Cerebellar cortex (tissue), 1 donor: ENCODE measurements around the gene ASXL1.
"Not testable (repeated sequence)": the region's sequence is repeated elsewhere in the genome, so short reads cannot be mapped to it uniquely, and the experiment has no call there.

Experiments
- DNase-seq: peaks from one replicate; pipeline ENCODE4 v3.0.0-alpha.2; 2015; ENCODE audit warnings: low spot score

Gene ASXL1

DNA sequence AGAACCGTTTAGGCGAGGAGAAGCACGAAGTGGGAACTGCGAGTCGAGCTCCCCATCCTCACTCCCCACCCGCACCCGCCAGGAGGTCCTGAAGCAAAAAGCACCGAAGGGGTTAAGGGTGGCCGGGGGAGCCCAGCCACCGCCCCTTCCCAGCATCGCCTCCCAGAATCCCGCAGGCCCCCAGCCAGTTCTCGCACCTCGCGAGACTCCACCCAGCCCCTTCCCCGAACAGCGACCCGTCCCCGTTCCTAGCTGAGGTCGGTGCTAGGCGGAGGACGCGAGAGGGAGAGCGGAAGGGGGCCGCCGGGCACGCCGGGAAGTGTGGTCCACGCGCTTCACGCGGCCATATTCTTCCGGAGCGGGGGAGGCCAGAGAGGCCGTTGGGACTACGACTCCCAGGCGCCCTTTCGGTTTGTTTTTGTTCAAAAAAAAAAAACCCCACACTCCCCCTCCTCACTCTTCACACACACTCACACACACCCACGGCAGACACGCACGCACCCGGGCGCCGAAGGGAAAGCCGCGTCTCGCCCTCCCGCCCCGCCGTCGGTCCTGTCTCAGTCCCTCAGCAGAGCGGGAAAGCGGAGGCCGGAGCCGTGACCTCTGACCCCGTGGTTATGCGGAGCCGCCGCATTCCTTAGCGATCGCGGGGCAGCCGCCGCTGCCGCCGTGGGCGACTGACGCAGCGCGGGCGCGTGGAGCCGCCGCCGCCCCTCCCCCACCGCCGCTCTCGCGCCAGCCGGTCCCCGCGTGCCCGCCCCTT, at the start of gene ASXL1:
Gene ASXL1, plus strand, starts transcription at position 463 of the 763 bp plus-strand sequence. CDS start 445 bp downstream, outside the sequence.
- peak; percentile 97 for DNase-seq

GRCh38 chr20:32312718-32313424, 45.3 kb upstream of the ASXL1 start:
- DNase-seq, result no peak

- DNase-seq, result no peak
Measured at GRCh38 chr20:32314768-32315167, 43.4 kb upstream of the ASXL1 start.

- no peak for DNase-seq
Measured at GRCh38 chr20:32315399-32315798, 42.7 kb upstream of the ASXL1 start.

DNA sequence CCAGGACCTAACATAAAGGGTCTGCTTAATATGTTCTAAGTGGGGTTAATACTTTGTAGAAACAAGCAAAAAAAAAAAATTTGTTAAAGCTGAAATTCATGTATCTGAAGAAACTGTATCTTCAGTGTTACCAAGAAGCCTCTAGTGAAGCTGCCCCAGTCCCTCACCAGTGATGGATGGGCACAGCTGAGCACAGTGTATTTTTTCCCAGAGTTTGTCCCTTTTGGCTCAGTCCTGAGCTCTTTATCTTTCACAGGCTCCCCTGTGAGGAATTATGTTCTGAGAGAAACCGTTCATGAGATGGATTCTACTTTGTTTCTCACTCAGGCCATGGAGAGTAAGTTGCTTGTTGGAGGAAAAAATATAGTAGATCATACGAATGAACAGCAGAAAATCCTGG, 42.2 kb upstream of the ASXL1 start:
- no peak for DNase-seq

GRCh38 chr20:32316667-32317066, 41.5 kb upstream of the ASXL1 start:
- DNase-seq, result no peak

DNA sequence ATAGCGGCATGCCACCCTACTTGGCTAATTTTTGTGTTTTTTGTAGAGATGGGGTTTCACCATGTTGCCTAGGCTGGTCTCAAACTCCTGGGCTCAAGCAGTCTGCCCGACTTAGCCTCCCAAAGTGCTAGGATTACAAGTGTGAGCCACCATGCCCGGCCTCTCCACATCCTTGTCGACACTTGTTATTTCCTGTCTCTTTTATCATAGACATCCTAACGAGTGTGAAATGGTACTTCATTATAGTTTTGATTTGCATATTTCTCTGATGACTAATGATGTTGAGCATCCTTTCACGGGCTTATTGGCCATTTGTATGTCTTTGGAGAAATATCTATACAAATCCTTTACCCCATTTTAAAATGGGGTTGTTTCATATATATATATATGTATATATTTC, 39.0 kb upstream of the ASXL1 start:
- DNase-seq, result no peak

DNA sequence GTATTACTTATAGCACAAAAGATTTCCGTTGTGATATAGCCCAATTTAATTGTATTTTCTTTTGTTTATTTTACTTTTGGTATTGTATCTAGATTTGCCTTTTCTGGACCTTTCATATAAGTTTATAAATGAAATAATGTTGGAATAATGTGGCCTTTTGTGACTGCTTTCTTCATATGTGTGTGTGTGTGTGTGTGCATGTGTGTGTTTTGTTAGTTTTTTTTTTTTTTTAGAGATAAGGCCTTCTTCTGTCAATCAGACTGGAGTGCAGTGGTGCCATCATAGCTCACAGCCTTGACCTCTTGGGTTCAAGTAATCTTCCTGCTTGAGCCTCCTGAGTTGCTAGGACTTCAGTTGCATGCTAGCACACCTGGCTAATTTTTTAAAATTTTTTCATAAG, 37.8 kb upstream of the ASXL1 start:
- no peak for DNase-seq

GRCh38 chr20:32321390-32321789, 36.7 kb upstream of the ASXL1 start:
- no peak for DNase-seq

DNA sequence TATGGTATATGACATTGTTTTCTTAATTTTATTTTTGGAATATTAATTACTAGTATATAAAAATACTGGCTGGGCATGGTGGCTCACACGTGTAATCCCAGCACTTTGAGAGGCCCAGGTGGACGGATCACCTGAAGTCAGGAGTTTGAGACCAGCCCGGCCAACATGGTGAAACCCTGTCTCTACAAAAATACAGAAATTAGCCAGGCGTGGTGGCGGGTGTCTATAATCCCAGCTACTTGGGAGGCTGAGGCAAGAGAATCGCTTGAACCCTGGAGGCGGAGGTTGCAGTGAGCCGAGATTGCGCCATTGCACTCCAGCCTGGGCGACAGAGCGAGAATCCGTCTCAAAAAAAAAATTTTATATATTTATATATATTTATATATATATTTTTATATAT, 35.9 kb upstream of the ASXL1 start:
- DNase-seq, result not testable (repeated sequence)

DNA sequence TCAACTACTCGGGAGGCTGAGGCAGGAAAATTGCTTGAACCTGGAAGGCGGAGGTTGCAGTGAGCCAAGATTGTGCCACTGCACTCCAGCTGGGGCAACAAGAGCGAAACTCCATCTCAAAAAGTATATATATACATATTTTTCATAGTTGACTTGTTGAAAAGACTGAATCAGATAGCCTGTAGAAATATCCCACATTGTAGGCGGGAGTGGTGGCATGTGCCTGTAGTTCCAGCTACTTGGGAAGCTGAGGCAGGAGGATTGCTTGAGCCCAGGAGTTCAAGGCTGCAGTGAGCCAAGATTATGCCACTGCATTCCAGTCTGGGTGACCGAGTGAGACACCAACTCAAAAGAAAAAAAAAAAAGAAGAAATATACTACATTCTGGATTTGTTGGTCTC, 34.4 kb upstream of the ASXL1 start:
- DNase-seq, result not testable (repeated sequence)

- DNase-seq, result no peak
Measured at GRCh38 chr20:32325706-32326503, 32.2 kb upstream of the ASXL1 start.

DNA sequence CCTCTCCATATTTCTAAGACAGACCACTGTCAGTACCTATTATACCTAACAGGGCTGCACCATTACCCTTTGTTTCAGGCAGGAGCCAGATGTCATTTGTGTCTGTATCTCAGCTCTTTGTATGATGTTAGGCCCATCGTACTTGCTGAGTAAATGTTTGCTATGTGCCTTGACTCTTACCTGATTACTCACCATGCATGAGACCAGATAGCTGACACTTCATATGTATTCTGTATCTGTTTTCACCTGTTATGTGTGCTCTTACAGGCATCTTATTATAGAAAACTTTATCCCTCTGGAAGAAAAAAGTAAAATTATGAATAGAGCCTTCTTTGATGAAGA, 31.7 kb upstream of the ASXL1 start:
- no peak for DNase-seq

- no peak for DNase-seq
Measured at GRCh38 chr20:32327087-32327681, 30.9 kb upstream of the ASXL1 start.

DNA sequence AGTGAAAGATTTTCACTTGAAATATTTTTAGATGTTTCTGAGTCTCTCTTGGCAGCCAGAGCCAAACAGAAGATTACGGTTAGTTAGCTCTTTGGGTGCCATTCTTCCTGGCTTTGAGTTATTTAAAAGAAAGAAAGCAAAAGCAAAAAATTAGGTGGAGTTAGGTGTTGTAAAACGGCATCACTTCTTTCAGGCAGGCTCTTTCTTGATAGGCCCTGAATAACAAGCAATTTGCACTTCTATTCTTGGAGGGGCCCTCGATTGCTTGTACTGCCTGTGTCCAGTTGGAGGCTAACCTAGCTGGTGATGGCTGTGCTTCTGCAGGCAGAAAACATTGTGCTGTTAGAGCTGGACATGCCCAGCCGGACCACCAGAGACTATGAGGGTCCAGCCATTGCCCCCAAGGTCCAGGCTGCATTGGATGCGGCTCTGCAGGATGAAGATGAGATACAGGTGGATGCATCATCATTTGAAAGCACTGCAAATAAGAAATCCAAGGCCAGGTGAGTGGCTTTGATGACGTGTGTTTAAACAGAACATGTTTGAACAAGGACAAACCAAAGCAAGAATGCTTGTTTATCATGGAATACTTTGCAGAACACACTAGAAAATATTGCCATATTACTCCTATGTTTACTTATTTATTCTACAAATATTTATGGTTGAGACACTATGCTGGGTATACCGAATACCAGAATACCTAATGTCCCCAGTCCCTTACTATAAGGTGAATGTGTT, 28.1 kb upstream of the ASXL1 start:
- no peak for DNase-seq

DNA sequence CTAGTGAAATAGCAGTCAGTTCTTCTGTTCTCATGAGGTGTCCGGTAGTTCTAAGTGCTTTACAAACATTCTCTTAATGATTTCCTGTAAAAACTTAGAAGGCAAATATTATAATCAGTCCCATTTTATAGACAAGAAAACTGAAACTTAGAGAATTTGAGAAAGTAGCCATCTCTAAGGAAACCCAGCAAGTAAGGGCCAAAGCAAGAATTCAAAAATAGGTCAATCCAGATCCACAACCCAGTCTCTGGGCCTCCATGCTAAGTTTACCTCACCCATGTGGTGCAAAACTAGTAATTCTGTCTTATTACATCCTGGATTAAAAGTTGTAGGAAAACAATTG, 27.6 kb upstream of the ASXL1 start:
- DNase-seq, result no peak

- DNase-seq, result no peak
Measured at GRCh38 chr20:32332614-32333013, 25.5 kb upstream of the ASXL1 start.

DNA sequence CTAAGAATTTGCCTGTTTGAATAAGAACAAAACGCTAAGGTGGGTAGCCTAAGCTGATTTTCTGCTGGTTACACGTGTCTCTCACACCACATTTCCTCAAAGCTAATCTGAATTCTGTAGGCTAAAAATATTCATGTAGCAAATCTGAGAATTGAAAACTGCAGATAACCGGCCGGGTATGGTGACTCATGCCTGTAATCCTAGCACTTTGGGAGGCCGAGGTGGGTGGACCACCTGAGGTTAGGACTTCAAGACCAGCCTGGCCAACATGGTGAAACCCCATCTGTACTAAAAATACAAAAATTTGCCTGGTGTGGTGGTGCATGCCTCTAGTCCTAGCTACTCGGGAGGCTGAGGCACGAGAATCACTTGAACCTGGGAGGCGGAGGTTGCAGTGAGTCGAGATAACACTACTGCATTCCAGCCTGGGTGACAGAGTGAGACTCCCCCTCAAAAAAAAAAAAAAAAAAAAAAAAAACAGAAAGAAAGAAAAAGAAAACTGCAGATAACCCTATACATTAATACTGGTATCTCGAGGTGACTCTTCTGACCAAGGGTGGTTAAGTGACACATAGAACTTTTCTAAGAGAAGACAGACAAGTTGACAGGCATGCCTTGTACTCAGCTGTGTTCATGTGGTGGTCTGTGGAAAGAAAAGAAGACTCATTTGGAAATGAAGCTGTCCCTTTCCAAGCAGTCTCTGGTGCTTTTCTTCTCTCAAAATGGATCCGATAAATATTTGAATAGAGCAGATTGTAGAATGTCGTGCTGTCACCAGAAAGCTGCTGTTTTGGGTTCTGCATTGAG, 24.7 kb upstream of the ASXL1 start:
- no peak for DNase-seq

GRCh38 chr20:32333988-32334885, 23.9 kb upstream of the ASXL1 start:
- DNase-seq, result no peak

GRCh38 chr20:32336918-32337347, 21.2 kb upstream of the ASXL1 start:
- peak; percentile 54 for DNase-seq
